NAMALWA (cell line): ENCODE results near the gene MYO7B.

Source experiments
- DNase-seq: peaks from one replicate; pipeline ENCODE4 v3.0.0-alpha.2; 2015; ENCODE audit warnings: low spot score

The MYO7B gene

GRCh38 chr2:127626917-127627739, 91.6 kb downstream of the MYO7B start:
- no peak for DNase-seq

- DNase-seq: no peak
Observed at GRCh38 chr2:127627740-127628571, 92.5 kb downstream of the MYO7B start.

- DNase-seq: no peak
Observed at GRCh38 chr2:127628767-127629614, 93.5 kb downstream of the MYO7B start.

GRCh38 chr2:127629637-127630036, 94.2 kb downstream of the MYO7B start:
- DNase-seq: no peak

- no peak for DNase-seq
Observed at GRCh38 chr2:127630096-127630863, 94.8 kb downstream of the MYO7B start.

GRCh38 chr2:127630864-127631540, 95.5 kb downstream of the MYO7B start:
- no peak for DNase-seq

GRCh38 chr2:127631541-127631996, 96.1 kb downstream of the MYO7B start:
- DNase-seq: no peak

- no peak for DNase-seq
Observed at GRCh38 chr2:127631997-127632581, 96.6 kb downstream of the MYO7B start.

GRCh38 chr2:127632592-127633489, 97.4 kb downstream of the MYO7B start:
- DNase-seq: peak; percentile 78

GRCh38 chr2:127633556-127634065, 98.1 kb downstream of the MYO7B start:
- no peak for DNase-seq

- DNase-seq: peak; percentile 74
Observed at GRCh38 chr2:127634066-127634617, 98.7 kb downstream of the MYO7B start.

- DNase-seq: no peak
Observed at GRCh38 chr2:127634626-127635379, 99.3 kb downstream of the MYO7B start.

- no peak for DNase-seq
Observed at GRCh38 chr2:127635380-127636237, 100.1 kb downstream of the MYO7B start.

- no peak for DNase-seq
Observed at GRCh38 chr2:127636248-127637235, 101.1 kb downstream of the MYO7B start.

- DNase-seq: no peak
Observed at GRCh38 chr2:127637236-127637630, 101.8 kb downstream of the MYO7B start.
